GM21423 (cell line): Measurements from ENCODE around the gene MMP24.
"Not testable (repeated sequence)": the region's sequence is repeated elsewhere in the genome, so short reads cannot be mapped to it uniquely, and the experiment has no call there.

Source experiments
- ATAC-seq: cut with Tn5 transposase; IDR thresholded peaks from one replicate; pipeline ENCODE4 v1.9.1; 2021; ENCODE audit warnings: mild to moderate bottlenecking, moderate library complexity; ENCODE audit not compliant: unreplicated experiment

The MMP24 gene

GRCh38 chr20:35305682-35306556, 79.4 kb downstream of the MMP24 start:
- ATAC-seq = peak; percentile 36

- ATAC-seq = no peak
Measured at GRCh38 chr20:35306931-35307517, 80.5 kb downstream of the MMP24 start.

- ATAC-seq = no peak
Measured at GRCh38 chr20:35307666-35308653, 81.5 kb downstream of the MMP24 start.

- ATAC-seq = no peak
Measured at GRCh38 chr20:35311409-35311808, 84.9 kb downstream of the MMP24 start.

GRCh38 chr20:35311822-35312221, 85.3 kb downstream of the MMP24 start:
- ATAC-seq = no peak

- no peak for ATAC-seq
Measured at GRCh38 chr20:35312318-35312717, 85.8 kb downstream of the MMP24 start.

GRCh38 chr20:35314816-35315631, 88.5 kb downstream of the MMP24 start:
- no peak for ATAC-seq

GRCh38 chr20:35315632-35316020, 89.1 kb downstream of the MMP24 start:
- not testable (repeated sequence) for ATAC-seq

GRCh38 chr20:35316086-35316485, 89.6 kb downstream of the MMP24 start:
- no peak for ATAC-seq

GRCh38 chr20:35317416-35318210, 91.1 kb downstream of the MMP24 start:
- no peak for ATAC-seq

- ATAC-seq = no peak
Measured at GRCh38 chr20:35318502-35319157, 92.1 kb downstream of the MMP24 start.

- ATAC-seq = no peak
Measured at GRCh38 chr20:35319192-35319870, 92.8 kb downstream of the MMP24 start.

GRCh38 chr20:35319871-35320197, 93.3 kb downstream of the MMP24 start:
- no peak for ATAC-seq

GRCh38 chr20:35320396-35321126, 94.1 kb downstream of the MMP24 start:
- no peak for ATAC-seq

GRCh38 chr20:35325401-35325800, 98.9 kb downstream of the MMP24 start:
- ATAC-seq = no peak

- no peak for ATAC-seq
Measured at GRCh38 chr20:35326021-35326739, 99.7 kb downstream of the MMP24 start.
